IPS-11a (cell line): Measurements from ENCODE around the gene RER1.

Experiments used
- H3K4me3 ChIP-seq: one replicate; pipeline ENCODE4 v1.5.1; 2013; ENCODE audit warnings: low read depth, low read length, control low read depth

The RER1 gene

DNA sequence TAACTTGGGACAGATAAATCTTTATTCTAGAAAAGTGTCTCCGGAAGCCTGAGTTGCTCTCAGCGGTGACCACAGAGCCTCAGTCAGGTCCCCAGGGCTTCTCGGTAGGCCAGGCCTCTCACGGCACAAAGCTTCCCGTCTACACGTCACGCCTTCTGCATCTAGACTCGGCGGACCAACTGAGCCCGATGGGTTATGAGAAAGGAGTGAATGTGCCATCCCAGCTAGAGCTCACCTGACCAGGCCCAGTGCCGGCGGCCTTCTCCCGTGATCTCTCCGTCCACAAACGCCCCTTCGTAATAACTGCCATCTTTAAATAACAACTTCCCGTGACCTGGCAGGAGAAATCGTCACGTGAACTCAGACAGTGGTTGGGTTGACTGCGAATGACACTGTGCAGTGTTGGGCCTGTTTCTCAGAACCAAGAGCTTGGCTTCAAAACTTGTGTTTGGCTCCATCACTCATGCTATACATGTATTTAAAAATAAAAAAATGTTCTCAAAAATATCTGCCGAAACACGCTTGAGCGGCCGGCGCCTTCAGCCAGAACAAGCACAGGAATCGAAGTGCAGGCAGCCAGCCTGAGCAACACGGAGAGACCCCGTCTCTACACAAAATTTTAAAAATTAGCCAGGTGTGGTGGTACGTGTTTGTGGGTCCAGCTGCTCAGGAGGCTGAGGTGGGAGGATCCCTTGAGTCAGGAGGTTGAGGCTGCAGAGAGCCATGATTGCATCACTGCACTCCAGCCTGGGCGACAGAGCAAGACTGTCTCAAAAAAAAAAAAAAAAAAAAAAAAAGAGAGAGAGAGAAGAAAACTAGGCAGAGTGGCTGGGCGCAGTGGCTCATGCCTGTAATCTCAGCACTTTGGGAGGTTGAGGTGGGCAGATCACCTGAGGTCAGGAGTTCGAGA, 3.4 kb upstream of the RER1 start:
- H3K4me3 ChIP-seq: no peak overlapping the region

DNA sequence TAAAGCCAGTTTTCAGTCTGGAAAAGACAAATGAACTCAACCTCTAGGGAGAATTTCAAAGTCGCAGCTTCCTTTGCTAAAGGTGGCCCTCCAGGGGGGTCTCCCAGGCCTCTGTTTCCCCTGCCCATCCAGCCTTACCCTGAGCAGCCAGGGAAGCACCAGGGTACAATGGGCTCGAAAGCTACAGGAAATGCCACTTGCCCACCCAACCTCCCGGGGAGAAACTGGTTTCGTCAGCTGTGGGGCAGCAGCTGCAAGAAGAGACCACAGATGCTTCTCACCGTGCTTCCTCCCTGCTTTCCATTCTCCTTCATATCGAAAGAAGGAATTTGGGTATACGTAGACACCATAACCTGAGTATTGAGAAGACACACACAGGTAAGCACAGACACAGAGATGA, 2.0 kb upstream of the RER1 start:
- no peak overlapping the region for H3K4me3 ChIP-seq

DNA sequence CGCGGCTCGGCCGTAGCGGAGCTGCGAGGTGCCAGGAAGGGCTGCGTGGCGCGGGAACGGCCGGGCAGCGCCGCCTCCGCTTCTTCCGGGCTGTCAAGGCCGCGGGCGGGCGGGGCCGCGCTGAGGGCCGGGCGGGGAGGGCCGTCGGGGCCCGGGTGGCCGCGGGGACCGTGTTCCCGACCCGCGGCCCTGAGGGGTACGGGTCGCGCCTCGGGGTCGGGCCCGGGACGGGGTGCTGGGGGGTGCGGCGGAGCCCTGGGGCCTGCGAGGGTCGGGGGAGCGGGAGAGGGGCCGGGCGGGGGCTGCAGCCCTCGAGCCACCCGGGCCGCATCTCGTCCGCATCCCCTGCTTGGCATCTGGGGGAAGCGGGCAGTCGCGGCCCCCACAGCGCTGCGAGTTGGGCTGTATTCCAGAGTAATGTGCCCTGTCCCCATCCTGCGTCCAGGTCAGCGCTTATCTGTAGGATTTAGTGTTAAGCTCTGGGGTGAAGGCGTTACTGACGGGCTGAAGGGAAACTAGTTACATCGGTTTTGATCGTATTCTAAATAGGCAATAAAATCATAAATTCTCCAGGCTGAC, 379 bp downstream of the RER1 start:
- H3K4me3 ChIP-seq: peak overlapping the region; percentile 90

DNA sequence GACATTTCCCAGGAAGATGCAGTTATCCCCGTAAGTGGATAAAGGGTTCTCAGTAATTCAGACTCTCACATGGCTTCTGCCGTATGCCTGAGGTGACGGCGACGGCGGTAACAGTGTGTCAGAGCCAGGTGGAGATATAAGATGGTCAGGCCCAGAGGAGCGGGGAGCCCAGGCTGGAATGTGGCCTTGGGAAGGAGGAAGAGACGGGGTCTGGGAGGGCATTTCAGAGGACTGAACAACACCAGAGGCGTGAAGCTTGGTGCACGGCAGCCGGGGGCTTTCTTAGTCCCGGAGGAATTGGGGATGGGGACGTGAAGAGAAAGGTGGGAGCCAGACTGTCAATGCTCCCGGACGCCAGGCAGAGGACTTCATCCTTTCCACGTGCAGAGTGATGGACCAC, 1.0 kb downstream of the RER1 start:
- peak overlapping the region; percentile 90 for H3K4me3 ChIP-seq

GRCh38 chr1:2393471-2393877, 1.8 kb downstream of the RER1 start:
- H3K4me3 ChIP-seq: no peak overlapping the region

DNA sequence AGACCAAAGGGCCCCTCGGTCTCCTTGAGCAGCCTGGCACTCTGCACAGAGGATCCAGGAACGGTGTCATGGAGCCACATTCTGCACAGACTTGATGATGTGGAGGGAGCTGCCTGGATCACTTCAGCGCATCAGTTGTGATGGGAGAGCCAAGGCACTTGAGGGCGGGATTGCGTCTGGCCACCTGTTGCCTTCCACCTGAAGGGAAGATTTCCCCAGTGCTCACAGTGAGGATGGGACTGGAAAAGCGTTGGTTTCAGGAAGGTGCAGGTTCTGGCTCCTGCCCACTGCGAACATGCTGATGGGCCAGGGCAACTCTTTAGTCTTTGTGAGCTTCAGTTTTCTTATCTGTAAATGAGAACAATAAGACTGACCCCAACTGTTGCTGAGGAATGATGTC, 2.6 kb downstream of the RER1 start:
- no peak overlapping the region for H3K4me3 ChIP-seq

GRCh38 chr1:2394761-2395160, 3.1 kb downstream of the RER1 start:
- no peak overlapping the region for H3K4me3 ChIP-seq

DNA sequence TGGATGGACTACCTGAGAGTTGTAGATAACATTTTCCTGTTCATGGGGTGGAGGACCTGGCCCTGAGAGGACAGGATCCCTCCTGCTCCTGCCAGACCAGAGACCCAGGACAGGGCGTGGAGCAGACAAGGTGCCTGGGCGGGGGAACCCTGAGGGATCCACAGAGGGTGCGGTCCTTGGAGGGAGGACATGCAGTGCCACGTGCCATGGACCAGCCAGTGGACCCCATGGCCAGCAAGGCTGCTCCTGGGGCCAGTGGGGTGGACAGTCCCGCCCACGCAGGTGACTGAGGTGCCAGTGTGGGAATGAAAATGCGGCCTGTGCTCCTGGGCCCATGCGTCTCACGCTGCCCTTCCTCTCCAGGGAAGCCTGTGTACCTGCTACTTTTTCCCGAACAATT, 3.6 kb downstream of the RER1 start:
- H3K4me3 ChIP-seq: no peak overlapping the region

DNA sequence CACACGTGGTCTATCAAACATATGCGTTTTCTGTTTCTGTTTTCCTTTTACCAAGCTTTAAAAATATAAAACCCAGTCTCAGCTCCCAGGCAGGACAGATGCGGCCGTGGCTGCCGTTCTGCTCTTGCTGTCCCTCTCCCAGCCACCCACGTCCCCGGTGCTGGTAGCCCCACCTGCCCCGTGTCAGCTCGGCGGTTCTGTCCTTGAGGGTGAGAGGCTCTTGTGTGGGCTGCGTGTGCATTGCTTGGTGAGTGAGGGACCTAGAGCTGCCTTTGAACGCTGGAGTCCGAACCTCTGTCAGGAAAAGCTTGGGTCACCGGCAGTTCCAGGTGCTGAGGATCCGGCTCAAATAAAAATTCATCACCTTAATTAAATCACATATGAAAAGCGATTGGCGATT, 4.4 kb downstream of the RER1 start:
- no peak overlapping the region for H3K4me3 ChIP-seq

DNA sequence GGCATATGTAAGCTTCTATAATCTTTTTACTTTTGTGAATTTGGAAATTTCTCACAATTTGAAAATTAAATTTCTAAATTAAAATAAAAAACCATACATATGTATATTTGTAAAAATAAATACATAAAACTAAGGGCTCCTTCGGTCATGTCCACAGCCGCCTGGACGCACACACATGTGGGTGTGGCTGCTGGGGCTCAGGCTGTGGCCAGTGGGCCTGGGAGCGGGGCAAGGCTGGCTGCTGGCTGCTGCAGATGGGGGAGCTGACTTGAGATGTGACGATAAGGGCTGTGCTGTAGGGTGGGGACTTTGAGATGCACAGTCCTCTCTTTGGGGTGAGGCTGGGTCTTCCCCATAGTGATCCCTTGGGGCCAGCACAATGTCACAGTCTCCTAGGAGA, 4.8 kb downstream of the RER1 start:
- no peak overlapping the region for H3K4me3 ChIP-seq

DNA sequence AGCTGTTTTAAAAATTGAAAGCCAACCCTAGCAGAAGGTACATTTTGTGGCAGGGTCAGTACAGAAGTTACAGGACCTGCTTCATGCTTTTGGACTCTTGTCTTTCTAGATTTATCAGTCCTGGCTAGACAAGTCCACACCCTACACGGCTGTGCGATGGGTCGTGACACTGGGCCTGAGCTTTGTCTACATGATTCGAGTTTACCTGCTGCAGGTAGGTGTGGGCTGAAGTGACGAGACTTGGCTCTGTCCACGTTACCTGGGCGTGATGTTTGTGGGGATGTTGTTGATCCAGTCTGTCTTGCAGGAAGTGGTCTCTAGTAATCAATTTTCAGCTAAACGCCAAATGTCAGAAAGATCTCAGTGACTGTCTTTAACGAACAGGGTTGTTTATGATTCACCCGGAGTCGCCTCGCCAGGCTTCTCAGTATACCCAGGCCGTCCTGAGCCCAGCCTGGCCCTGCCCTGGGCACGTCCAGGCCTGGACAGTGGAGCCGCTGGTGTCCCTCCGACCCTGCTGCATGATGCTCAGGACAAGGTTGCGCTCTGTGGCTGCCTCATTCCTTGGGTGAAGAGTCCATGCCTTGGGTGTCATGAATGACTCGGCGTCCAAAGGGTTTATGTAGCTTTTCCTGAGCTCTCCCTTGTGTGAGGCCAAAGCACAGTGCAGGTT, 5.5 kb downstream of the RER1 start:
- no peak overlapping the region for H3K4me3 ChIP-seq

DNA sequence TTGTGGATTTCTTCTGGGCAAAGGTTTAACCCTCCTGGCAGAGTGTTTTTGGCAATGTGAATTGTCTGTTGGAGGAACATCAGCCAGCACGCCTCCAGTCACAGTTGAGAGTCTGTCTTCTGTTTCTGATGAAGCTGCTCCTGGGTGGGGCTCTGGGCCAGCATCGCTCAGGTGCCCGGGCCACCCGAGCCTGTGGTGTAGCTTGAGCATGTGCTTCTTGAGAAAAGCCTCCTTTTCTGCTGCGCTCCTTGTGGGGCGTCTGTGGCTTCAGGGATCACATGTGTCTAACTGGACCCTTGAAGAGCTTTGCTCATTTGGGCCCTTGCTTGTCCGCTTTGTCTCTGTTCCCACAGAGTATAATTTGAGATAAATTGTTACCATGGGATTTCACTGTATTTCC, 7.2 kb downstream of the RER1 start:
- H3K4me3 ChIP-seq: no peak overlapping the region

- H3K4me3 ChIP-seq: no peak overlapping the region
Observed at GRCh38 chr1:2399890-2400575, 8.4 kb downstream of the RER1 start.

DNA sequence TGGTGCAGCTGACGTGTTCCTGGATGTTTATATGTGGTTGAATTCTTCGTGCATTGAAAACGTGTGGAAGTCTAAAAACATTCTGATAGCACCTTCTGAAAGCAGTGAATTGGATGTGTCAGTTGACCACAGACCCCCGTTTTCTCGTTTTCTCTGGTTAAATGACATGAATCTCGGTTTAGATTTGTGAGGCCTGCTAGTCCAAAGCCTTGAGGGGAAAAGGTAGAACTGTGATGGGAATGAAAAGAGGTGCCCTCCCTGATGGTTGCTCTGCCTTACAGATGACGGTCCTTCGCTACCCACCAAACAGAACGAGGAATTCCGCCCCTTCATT, 8.9 kb downstream of the RER1 start:
- H3K4me3 ChIP-seq: no peak overlapping the region

- no peak overlapping the region for H3K4me3 ChIP-seq
Observed at GRCh38 chr1:2400950-2401649, 9.5 kb downstream of the RER1 start.

- H3K4me3 ChIP-seq: no peak overlapping the region
Observed at GRCh38 chr1:2402420-2402819, 10.8 kb downstream of the RER1 start.

GRCh38 chr1:2403273-2403672, 11.6 kb downstream of the RER1 start:
- H3K4me3 ChIP-seq: no peak overlapping the region

- H3K4me3 ChIP-seq: no peak overlapping the region
Observed at GRCh38 chr1:2404142-2404889, 12.7 kb downstream of the RER1 start.

DNA sequence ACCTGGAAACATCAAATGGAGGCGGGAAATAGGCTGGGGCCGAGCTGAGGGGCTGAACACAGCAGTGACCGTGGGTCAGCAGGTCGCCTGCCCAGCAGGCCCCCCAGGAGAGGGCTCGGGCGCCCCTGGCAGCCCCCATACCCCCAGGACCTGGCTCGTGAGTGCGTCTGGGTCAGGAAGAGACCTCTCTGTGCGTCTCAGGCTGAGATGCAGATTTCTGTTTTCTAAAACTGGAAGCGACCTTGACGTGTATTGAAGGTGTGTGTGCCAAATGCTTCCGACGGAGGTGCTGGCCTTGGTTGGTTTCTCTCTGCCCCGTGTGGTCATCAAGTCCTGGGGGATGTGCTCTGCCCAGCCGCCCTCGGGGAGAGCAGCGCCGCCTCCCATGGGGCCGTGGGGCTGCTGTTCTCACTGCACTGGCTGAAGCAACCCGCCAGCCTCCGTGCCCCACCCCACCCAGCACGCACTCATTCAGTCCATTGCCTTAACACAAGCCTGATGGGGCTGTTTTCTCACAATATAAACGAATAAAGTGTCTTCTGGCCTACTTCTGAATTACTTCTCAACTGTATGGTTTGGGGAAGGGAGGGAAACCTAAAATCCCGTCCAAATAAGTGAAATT, 13.4 kb downstream of the RER1 start:
- H3K4me3 ChIP-seq: no peak overlapping the region
